GM23338 (cell line): Measurements from ENCODE around the gene HPCA. TPM values are rescaled to one million over a fixed set of nuclear protein-coding genes. Genes with fewer than 3 reads are reported as not detected.

Experiments
- ATAC-seq: fragments of 200-7000 bp; cut with Tn5 transposase; 3 replicates; pipeline ENCODE4 v1.9.1; 2020
- DNase-seq: peaks from one replicate; pipeline ENCODE4 v3.0.0-alpha.2; 2015; ENCODE audit warnings: low spot score
- H2AFZ ChIP-seq: fragments of 200-600 bp; sonication (generic); 2 replicates; pipeline ENCODE4 v1.8.0; 2016; ENCODE audit warnings: antibody characterized with exemption, mild to moderate bottlenecking, moderate library complexity
- H3F3A ChIP-seq: fragments of 200-600 bp; sonication (generic); replicated peaks from 2 replicates; pipeline ENCODE4 v1.8.0; 2017; ENCODE audit warnings: antibody characterized with exemption, mixed run types, low read depth
- H3K27ac ChIP-seq: fragments of 200-600 bp; sonication (generic); 2 replicates; pipeline ENCODE4 v1.6.1; 2016; ENCODE audit warnings: low read depth
- H3K27me3 ChIP-seq: fragments of 200-600 bp; sonication (generic); 2 replicates; pipeline ENCODE4 v1.8.0; 2016; ENCODE audit warnings: mild to moderate bottlenecking, mixed run types, moderate library complexity; ENCODE audit not compliant: insufficient read depth
- H3K36me3 ChIP-seq: fragments of 200-600 bp; sonication (generic); 2 replicates; pipeline ENCODE4 v1.8.0; 2016; ENCODE audit warnings: mild to moderate bottlenecking; ENCODE audit not compliant: insufficient read depth
- H3K4me1 ChIP-seq: fragments of 200-600 bp; sonication (generic); 2 replicates; pipeline ENCODE4 v1.8.0; 2016; ENCODE audit warnings: mild to moderate bottlenecking, moderate library complexity; ENCODE audit not compliant: insufficient read depth
- H3K4me2 ChIP-seq: fragments of 200-600 bp; sonication (generic); 2 replicates; pipeline ENCODE4 v1.7.1; 2017; ENCODE audit warnings: mixed run types
- H3K4me3 ChIP-seq: fragments of 200-600 bp; sonication (generic); 2 replicates; pipeline ENCODE4 v1.6.1; 2016; ENCODE audit warnings: mixed run types
- H3K79me2 ChIP-seq: fragments of 200-600 bp; sonication (generic); replicated peaks from 2 replicates; pipeline ENCODE4 v1.8.0; 2017; ENCODE audit warnings: mild to moderate bottlenecking; ENCODE audit not compliant: insufficient read depth
- H3K9me2 ChIP-seq: fragments of 200-600 bp; sonication (generic); 2 replicates; pipeline ENCODE4 v1.8.0; 2017; ENCODE audit not compliant: insufficient read depth
- H4K20me1 ChIP-seq: fragments of 200-600 bp; sonication (generic); replicated peaks from 2 replicates; pipeline ENCODE4 v1.8.0; 2017; ENCODE audit warnings: mild to moderate bottlenecking; ENCODE audit not compliant: insufficient read depth
- H3K27ac Mint-ChIP-seq: 2 replicates; pipeline ENCODE4 v1.8.0; 2020; ENCODE audit warnings: inconsistent platforms, mild to moderate bottlenecking, moderate library complexity, mixed read lengths
- H3K27me3 Mint-ChIP-seq: 3 replicates; pipeline ENCODE4 v1.8.0; 2022; ENCODE audit warnings: low read depth, mild to moderate bottlenecking, moderate library complexity, mixed read lengths, inconsistent platforms; ENCODE audit not compliant: insufficient read depth, poor library complexity
- H3K36me3 Mint-ChIP-seq: 3 replicates; pipeline ENCODE4 v1.8.0; 2021; ENCODE audit warnings: low read depth, mild to moderate bottlenecking, inconsistent platforms, moderate library complexity, mixed read lengths
- H3K4me1 Mint-ChIP-seq: 3 replicates; pipeline ENCODE4 v1.8.0; 2020; ENCODE audit warnings: mild to moderate bottlenecking, inconsistent platforms, mixed read lengths
- H3K4me3 Mint-ChIP-seq: 3 replicates; pipeline ENCODE4 v1.8.0; 2021; ENCODE audit warnings: moderate library complexity, mild to moderate bottlenecking, inconsistent platforms, mixed read lengths
- H3K9me3 Mint-ChIP-seq: 3 replicates; pipeline ENCODE4 v1.8.0; 2020; ENCODE audit warnings: moderate library complexity, mild to moderate bottlenecking, inconsistent platforms, mixed read lengths
- EZH2phosphoT487 ChIP-seq: fragments of 200-600 bp; sonication (generic); IDR thresholded peaks from one replicate; pipeline ENCODE4 v1.8.1; 2018; ENCODE audit warnings: antibody characterized with exemption; ENCODE audit not compliant: unreplicated experiment
- ZNF114 ChIP-seq: fragments of 250-450 bp; sonication (Bioruptor Pico); IDR thresholded peaks from 2 replicates; pipeline ENCODE4 v1.5.0; 2020; ENCODE audit warnings: mild to moderate bottlenecking, moderate library complexity
- ZNF331 ChIP-seq: fragments of 250-450 bp; sonication (Bioruptor Pico); IDR thresholded peaks from 2 replicates; pipeline ENCODE4 v1.5.0; 2020; ENCODE audit warnings: low read depth, mild to moderate bottlenecking, moderate library complexity
- polyA plus RNA-seq: library from polyadenylated mRNA; unstranded; fragments of >200 nt; fragmentation: Nextera tagmentation; extraction: Ambion mirVana; gene quantifications from 2 replicates; pipeline ENCODE4 v1.2.1, GENCODE V29; 2016
- total RNA-seq: library from RNA; depleted of rRNA; stranded (reverse); fragments of >200 nt; shearing (Covaris generic); gene quantifications from 2 replicates; pipeline ENCODE4 v1.2.3, GENCODE V29; 2014
- TF ChIP-seq, protein P1 (sequence below): fragments of 250-450 bp; sonication (Bioruptor Pico); IDR thresholded peaks from 2 replicates; pipeline ENCODE4 v1.5.0; 2020; ENCODE audit warnings: mild to moderate bottlenecking, moderate library complexity
- TF ChIP-seq, protein P2 (sequence below): IDR thresholded peaks from 2 replicates; pipeline ENCODE4 v1.6.1; 2016; ENCODE audit warnings: antibody characterized with exemption
- TF ChIP-seq, protein P3 (sequence below): IDR thresholded peaks from one replicate; pipeline ENCODE4 v1.6.1; 2018; ENCODE audit warnings: antibody characterized with exemption; ENCODE audit not compliant: unreplicated experiment
- TF ChIP-seq, protein P4 (sequence below), 2 experiments: fragments of 200-600 bp in 1 of 2; sonication (generic) in 1 of 2; conservative IDR thresholded peaks; 2 replicates each; pipeline versions ENCODE4 v1.5.1 to v1.6.1; 2016 to 2017; ENCODE audit warnings: antibody characterized with exemption in 2 of 2, low read depth in 2 of 2, mild to moderate bottlenecking in 2 of 2, moderate library complexity in 1 of 2

Gene HPCA
- total and polyA plus RNA-seq, 2 experiments from 2014 or later = 0.35 to 0.82 TPM

DNA sequence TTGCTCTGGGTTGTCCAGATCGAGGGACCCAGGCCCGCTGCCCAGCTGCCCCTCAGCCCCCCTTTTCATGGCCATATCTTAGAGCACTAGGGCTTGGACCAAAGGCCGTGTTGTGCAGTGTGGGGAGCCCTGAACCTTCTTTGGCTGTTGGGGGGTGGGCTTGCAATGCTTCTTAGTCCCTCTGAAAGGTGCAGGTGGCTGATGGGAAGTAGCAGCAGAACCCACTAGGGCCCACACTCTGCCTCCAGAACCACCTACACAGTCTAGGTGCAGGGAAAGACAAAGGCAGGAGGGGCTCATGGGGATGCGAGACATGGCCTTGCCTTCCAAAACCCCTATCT is 2.3 kb upstream of the HPCA start:
- H3K36me3 ChIP-seq = no peaks in the 10 kb centered on the region
- no peak overlapping the region for H3K4me3 Mint-ChIP-seq
- no peak overlapping the region for H3K27ac ChIP-seq
- ATAC-seq (no peak), DNase-seq (no peak)
- peaks cover 20% of the 10 kb centered on the region for H3K4me1 Mint-ChIP-seq
- peaks cover 15% of the 10 kb centered on the region for H3K4me1 ChIP-seq
- TF ChIP-seq, protein P1, sequence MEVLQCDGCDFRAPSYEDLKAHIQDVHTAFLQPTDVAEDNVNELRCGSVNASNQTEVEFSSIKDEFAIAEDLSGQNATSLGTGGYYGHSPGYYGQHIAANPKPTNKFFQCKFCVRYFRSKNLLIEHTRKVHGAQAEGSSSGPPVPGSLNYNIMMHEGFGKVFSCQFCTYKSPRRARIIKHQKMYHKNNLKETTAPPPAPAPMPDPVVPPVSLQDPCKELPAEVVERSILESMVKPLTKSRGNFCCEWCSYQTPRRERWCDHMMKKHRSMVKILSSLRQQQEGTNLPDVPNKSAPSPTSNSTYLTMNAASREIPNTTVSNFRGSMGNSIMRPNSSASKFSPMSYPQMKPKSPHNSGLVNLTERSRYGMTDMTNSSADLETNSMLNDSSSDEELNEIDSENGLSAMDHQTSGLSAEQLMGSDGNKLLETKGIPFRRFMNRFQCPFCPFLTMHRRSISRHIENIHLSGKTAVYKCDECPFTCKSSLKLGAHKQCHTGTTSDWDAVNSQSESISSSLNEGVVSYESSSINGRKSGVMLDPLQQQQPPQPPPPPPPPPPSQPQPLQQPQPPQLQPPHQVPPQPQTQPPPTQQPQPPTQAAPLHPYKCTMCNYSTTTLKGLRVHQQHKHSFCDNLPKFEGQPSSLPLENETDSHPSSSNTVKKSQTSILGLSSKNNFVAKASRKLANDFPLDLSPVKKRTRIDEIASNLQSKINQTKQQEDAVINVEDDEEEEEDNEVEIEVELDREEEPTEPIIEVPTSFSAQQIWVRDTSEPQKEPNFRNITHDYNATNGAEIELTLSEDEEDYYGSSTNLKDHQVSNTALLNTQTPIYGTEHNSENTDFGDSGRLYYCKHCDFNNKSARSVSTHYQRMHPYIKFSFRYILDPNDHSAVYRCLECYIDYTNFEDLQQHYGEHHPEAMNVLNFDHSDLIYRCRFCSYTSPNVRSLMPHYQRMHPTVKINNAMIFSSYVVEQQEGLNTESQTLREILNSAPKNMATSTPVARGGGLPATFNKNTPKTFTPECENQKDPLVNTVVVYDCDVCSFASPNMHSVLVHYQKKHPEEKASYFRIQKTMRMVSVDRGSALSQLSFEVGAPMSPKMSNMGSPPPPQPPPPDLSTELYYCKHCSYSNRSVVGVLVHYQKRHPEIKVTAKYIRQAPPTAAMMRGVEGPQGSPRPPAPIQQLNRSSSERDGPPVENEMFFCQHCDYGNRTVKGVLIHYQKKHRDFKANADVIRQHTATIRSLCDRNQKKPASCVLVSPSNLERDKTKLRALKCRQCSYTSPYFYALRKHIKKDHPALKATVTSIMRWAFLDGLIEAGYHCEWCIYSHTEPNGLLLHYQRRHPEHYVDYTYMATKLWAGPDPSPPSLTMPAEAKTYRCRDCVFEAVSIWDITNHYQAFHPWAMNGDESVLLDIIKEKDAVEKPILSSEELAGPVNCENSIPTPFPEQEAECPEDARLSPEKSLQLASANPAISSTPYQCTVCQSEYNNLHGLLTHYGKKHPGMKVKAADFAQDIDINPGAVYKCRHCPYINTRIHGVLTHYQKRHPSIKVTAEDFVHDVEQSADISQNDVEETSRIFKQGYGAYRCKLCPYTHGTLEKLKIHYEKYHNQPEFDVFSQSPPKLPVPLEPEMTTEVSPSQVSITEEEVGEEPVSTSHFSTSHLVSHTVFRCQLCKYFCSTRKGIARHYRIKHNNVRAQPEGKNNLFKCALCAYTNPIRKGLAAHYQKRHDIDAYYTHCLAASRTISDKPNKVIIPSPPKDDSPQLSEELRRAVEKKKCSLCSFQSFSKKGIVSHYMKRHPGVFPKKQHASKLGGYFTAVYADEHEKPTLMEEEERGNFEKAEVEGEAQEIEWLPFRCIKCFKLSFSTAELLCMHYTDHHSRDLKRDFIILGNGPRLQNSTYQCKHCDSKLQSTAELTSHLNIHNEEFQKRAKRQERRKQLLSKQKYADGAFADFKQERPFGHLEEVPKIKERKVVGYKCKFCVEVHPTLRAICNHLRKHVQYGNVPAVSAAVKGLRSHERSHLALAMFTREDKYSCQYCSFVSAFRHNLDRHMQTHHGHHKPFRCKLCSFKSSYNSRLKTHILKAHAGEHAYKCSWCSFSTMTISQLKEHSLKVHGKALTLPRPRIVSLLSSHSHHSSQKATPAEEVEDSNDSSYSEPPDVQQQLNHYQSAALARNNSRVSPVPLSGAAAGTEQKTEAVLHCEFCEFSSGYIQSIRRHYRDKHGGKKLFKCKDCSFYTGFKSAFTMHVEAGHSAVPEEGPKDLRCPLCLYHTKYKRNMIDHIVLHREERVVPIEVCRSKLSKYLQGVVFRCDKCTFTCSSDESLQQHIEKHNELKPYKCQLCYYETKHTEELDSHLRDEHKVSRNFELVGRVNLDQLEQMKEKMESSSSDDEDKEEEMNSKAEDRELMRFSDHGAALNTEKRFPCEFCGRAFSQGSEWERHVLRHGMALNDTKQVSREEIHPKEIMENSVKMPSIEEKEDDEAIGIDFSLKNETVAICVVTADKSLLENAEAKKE = no peak
- TF ChIP-seq ZNF114 (CRISPR knock-in tag) = no peak
- TF ChIP-seq ZNF331 (CRISPR knock-in tag) = no peak
- no peaks in the 10 kb centered on the region for H3K9me2 ChIP-seq
- no peak overlapping the region for H3K27ac Mint-ChIP-seq
- no peaks in the 10 kb centered on the region for H3K79me2 ChIP-seq
- no peaks in the 10 kb centered on the region; the same call in 2 of the 3 replicates for H3K36me3 Mint-ChIP-seq
- H3K9me3 Mint-ChIP-seq = no peaks in the 10 kb centered on the region
- no peak overlapping the region for H2AFZ ChIP-seq
- no peak overlapping the region for H3K4me3 ChIP-seq
- H3F3A ChIP-seq = no peaks in the 10 kb centered on the region
- peaks cover 33% of the 10 kb centered on the region for H3K27me3 ChIP-seq
- H4K20me1 ChIP-seq = peaks cover 6% of the 10 kb centered on the region; the same call in 1 of the 2 replicates
- no peak overlapping the region for H3K4me2 ChIP-seq
- peaks cover 27% of the 10 kb centered on the region for H3K27me3 Mint-ChIP-seq

DNA sequence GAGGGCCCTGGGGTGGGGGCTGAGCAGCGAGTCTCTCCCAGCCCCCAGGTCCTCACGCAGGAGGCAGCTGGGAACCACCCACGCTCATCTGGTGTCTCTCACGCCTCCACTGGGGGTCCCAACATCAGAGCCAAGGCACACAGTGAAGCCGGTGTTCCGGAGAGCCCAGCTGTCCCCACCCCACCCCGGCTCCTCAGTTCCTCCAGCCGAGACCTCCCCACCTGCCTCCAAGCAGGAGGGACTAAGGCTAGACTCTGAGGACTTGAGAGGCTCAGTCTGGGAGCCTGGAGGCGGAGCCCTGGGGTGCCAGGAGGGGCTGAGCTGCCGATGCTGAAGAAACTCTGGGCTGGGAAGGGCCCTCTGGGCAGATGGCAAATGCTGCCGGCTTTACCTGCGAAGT is 1.6 kb upstream of the HPCA start:
- no peaks in the 10 kb centered on the region for H3K9me3 Mint-ChIP-seq
- Histone ChIP-seq H3K27ac (no peak overlapping the region), H3K4me3 (no peak overlapping the region), H4K20me1 (peaks cover 6% of the 10 kb centered on the region; the same call in 1 of the 2 replicates), H3K79me2 (no peaks in the 10 kb centered on the region), H3K27me3 (peaks cover 38% of the 10 kb centered on the region), H3F3A (no peaks in the 10 kb centered on the region), H3K4me2 (no peak overlapping the region), H2AFZ (no peak overlapping the region), H3K9me2 (no peaks in the 10 kb centered on the region), H3K4me1 (peaks cover 15% of the 10 kb centered on the region), H3K36me3 (no peaks in the 10 kb centered on the region)
- H3K27me3 Mint-ChIP-seq = peaks cover 27% of the 10 kb centered on the region
- ATAC-seq (no peak), DNase-seq (no peak)
- H3K36me3 Mint-ChIP-seq = no peaks in the 10 kb centered on the region; the same call in 2 of the 3 replicates
- no peak overlapping the region for H3K27ac Mint-ChIP-seq
- H3K4me1 Mint-ChIP-seq = peaks cover 20% of the 10 kb centered on the region
- no peak overlapping the region for H3K4me3 Mint-ChIP-seq
- no peak for TF ChIP-seq EZH2phosphoT487
- TF ChIP-seq, protein P2, sequence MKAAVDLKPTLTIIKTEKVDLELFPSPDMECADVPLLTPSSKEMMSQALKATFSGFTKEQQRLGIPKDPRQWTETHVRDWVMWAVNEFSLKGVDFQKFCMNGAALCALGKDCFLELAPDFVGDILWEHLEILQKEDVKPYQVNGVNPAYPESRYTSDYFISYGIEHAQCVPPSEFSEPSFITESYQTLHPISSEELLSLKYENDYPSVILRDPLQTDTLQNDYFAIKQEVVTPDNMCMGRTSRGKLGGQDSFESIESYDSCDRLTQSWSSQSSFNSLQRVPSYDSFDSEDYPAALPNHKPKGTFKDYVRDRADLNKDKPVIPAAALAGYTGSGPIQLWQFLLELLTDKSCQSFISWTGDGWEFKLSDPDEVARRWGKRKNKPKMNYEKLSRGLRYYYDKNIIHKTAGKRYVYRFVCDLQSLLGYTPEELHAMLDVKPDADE = no peak
- TF ChIP-seq, protein P3, sequence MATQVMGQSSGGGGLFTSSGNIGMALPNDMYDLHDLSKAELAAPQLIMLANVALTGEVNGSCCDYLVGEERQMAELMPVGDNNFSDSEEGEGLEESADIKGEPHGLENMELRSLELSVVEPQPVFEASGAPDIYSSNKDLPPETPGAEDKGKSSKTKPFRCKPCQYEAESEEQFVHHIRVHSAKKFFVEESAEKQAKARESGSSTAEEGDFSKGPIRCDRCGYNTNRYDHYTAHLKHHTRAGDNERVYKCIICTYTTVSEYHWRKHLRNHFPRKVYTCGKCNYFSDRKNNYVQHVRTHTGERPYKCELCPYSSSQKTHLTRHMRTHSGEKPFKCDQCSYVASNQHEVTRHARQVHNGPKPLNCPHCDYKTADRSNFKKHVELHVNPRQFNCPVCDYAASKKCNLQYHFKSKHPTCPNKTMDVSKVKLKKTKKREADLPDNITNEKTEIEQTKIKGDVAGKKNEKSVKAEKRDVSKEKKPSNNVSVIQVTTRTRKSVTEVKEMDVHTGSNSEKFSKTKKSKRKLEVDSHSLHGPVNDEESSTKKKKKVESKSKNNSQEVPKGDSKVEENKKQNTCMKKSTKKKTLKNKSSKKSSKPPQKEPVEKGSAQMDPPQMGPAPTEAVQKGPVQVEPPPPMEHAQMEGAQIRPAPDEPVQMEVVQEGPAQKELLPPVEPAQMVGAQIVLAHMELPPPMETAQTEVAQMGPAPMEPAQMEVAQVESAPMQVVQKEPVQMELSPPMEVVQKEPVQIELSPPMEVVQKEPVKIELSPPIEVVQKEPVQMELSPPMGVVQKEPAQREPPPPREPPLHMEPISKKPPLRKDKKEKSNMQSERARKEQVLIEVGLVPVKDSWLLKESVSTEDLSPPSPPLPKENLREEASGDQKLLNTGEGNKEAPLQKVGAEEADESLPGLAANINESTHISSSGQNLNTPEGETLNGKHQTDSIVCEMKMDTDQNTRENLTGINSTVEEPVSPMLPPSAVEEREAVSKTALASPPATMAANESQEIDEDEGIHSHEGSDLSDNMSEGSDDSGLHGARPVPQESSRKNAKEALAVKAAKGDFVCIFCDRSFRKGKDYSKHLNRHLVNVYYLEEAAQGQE = no peak
- no peak for TF ChIP-seq ZNF114 (CRISPR knock-in tag)
- TF ChIP-seq, protein P4, sequence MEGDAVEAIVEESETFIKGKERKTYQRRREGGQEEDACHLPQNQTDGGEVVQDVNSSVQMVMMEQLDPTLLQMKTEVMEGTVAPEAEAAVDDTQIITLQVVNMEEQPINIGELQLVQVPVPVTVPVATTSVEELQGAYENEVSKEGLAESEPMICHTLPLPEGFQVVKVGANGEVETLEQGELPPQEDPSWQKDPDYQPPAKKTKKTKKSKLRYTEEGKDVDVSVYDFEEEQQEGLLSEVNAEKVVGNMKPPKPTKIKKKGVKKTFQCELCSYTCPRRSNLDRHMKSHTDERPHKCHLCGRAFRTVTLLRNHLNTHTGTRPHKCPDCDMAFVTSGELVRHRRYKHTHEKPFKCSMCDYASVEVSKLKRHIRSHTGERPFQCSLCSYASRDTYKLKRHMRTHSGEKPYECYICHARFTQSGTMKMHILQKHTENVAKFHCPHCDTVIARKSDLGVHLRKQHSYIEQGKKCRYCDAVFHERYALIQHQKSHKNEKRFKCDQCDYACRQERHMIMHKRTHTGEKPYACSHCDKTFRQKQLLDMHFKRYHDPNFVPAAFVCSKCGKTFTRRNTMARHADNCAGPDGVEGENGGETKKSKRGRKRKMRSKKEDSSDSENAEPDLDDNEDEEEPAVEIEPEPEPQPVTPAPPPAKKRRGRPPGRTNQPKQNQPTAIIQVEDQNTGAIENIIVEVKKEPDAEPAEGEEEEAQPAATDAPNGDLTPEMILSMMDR (conservative IDR thresholded peaks at IDR 0.05; ENCODE audit: low read depth in 2 of 2) = no peak
